Ovary (tissue), 9 donors: ENCODE data around the gene NBEAL2. TPM values are rescaled to one million over a fixed set of nuclear protein-coding genes. Genes with fewer than 3 reads are reported as not detected.

Experiments used
- DNase-seq, 5 donors: peaks; one replicate each; pipeline ENCODE4 v3.0.0-alpha.2; 2019 to 2020
- H3K27ac ChIP-seq, 2 donors: fragments of 200-600 bp; one replicate each; pipeline versions ENCODE4 v1.5.1 to v1.8.0; 2019 to 2022
- H3K27me3 ChIP-seq: fragments of 200-600 bp; one replicate; pipeline ENCODE4 v1.8.0; 2022
- H3K36me3 ChIP-seq: fragments of 200-600 bp; sonication (generic); one replicate; pipeline ENCODE4 v1.5.1; 2019
- H3K4me1 ChIP-seq: one replicate; pipeline ENCODE4 v1.8.1; 2013; ENCODE audit warnings: mild to moderate bottlenecking, moderate library complexity; ENCODE audit not compliant: insufficient read depth
- H3K4me3 ChIP-seq: fragments of 200-600 bp; sonication (generic); one replicate; pipeline ENCODE4 v1.5.1; 2017
- H3K9me3 ChIP-seq, 2 donors: fragments of 200-600 bp in 1 of 2; sonication (generic) in 1 of 2; one replicate each; pipeline versions ENCODE4 v1.5.1 to v1.8.1; 2013 to 2019; ENCODE audit warnings: mild to moderate bottlenecking in 1 of 2, moderate library complexity in 1 of 2
- CTCF ChIP-seq, 3 donors: fragments of 450-650 bp in 2 of 3; fragments of 200-600 bp in 1 of 3; IDR thresholded peaks; one replicate each; pipeline versions ENCODE4 v1.5.1 to v1.8.0; 2016 to 2022; ENCODE audit warnings: antibody characterized with exemption in 3 of 3, mild to moderate bottlenecking in 1 of 3
- EP300 ChIP-seq: sonication (generic); formaldehyde crosslinking; IDR thresholded peaks from one replicate; pipeline ENCODE4 v1.6.1; 2017; ENCODE audit warnings: antibody characterized with exemption
- POLR2A ChIP-seq: fragments of 450-650 bp; IDR thresholded peaks from one replicate; pipeline ENCODE4 v1.6.1; 2017; ENCODE audit warnings: antibody characterized with exemption, mild to moderate bottlenecking, moderate library complexity
- WGBS, 3 donors: extraction: QIAGEN DNeasy Blood & Tissue Kit in 1 of 3; methylation state at CpG; one replicate each; pipeline versions ENCODE4 v1.1.5 to v1.1.7; 2013 to 2017; 5-methylcytosine and 5-hydroxymethylcytosine counted together
- intact Hi-C, 4 donors: fragments of 100-400 bp; cut with DNase I; formaldehyde crosslinking; loops; one replicate each; pipeline versions ENCODE4 v1.11.0 to v1.15.1; 2022 to 2023
- polyA plus RNA-seq, 2 donors: library from polyadenylated mRNA; stranded (reverse); fragments of 200-250 nt in 1 of 2; fragments of 350-450 nt in 1 of 2; fragmentation: Illumina TruSeq in 1 of 2; extraction: RNeasy Lipid Tissue Mini Kit (QIAGEN cat#74804) in 1 of 2; gene quantifications; one replicate each; pipeline ENCODE4 v1.2.3, GENCODE V29; 2013 to 2014
- total RNA-seq, 7 donors: library from RNA; depleted of rRNA in 2 of 7; stranded (reverse); fragments of >200 nt in 2 of 7; fragmentation: NEBNext Ultra II Directional in 3 of 7; extraction: Animal tissue kit (Norgen Biotek cat#: 25700) in 3 of 7; gene quantifications; one replicate each; pipeline versions ENCODE4 v1.1.0 to v1.2.4, GENCODE V29; 2016 to 2023
- donor health status: DM: no; HTN: no; CAD: no; lungs with moderate emphysema.
- donor health status: DM: no; HTN: no; CAD: no.
- donor health status: Bipolar disorder and iron deficiency.
- donor health status: DM: yes; HTN: yes; CAD: no.
- donor health status: DM: no; HTN: no; CAD: no.
- donor health status: DM: yes; HTN: yes; CAD: no.

Gene NBEAL2
- total and polyA plus RNA-seq, 9 donors, result 3.4 to 19.1 (median 13.7) TPM

GRCh38 chr3:46988616-46989015 is 9.2 kb downstream of the NBEAL2 start:
- TF ChIP-seq EP300, result no peak
- H3K4me1 ChIP-seq, result no peaks in the 10 kb centered on the region
- no peak overlapping the region for H3K27ac ChIP-seq

GRCh38 chr3:46989146-46989810 is 9.8 kb downstream of the NBEAL2 start:
- DNase-seq, result no peak
- H3K4me1 ChIP-seq, result no peaks in the 10 kb centered on the region
- no peak for TF ChIP-seq CTCF (IDR thresholded peaks at IDR 0.05)
- TF ChIP-seq POLR2A, result no peak
- no peak for TF ChIP-seq EP300
- H3K4me3 ChIP-seq, result no peak overlapping the region
- 84 to 88% (median 88%) methylated on average over 17 of the region's 17 CpGs for whole genome bisulfite sequencing, 3 donors
- H3K27me3 ChIP-seq, result no peaks in the 10 kb centered on the region
- no peaks in the 10 kb centered on the region for H3K36me3 ChIP-seq
- no peaks in the 10 kb centered on the region for H3K9me3 ChIP-seq
- H3K27ac ChIP-seq, result no peak overlapping the region
- intact Hi-C loops, result no loop called here

More at GRCh38 chr3:46988616-46989015, 9.2 kb downstream of the NBEAL2 start:
- H3K4me3 ChIP-seq, result no peak overlapping the region
- H3K36me3 ChIP-seq, result no peaks in the 10 kb centered on the region
- no peaks in the 10 kb centered on the region for H3K9me3 ChIP-seq
- WGBS, 3 donors, result 79 to 84% (median 82%) methylated on average over 4 of the region's 4 CpGs
- H3K27me3 ChIP-seq, result no peaks in the 10 kb centered on the region
- intact Hi-C loops, result no loop called here
- no peak for DNase-seq

- WGBS, 3 donors, result 81 to 82% (median 82%) methylated on average over 11 of the region's 11 CpGs
- H3K4me3 ChIP-seq, result no peak overlapping the region
- no peaks in the 10 kb centered on the region for H3K27me3 ChIP-seq
- DNase-seq, result no peak
- no peak for TF ChIP-seq POLR2A
- no peak for TF ChIP-seq EP300
- intact Hi-C loops, result no loop called here
- H3K4me1 ChIP-seq, result no peaks in the 10 kb centered on the region
- no peaks in the 10 kb centered on the region for H3K36me3 ChIP-seq
- H3K27ac ChIP-seq, result no peak overlapping the region
- H3K9me3 ChIP-seq, result no peaks in the 10 kb centered on the region
These were observed 11.3 kb downstream of the NBEAL2 start for GRCh38 chr3:46990573-46991374.

GRCh38 chr3:46991406-46992165 is 12.1 kb downstream of the NBEAL2 start:
- H3K27ac ChIP-seq, result no peak overlapping the region
- H3K27me3 ChIP-seq, result no peaks in the 10 kb centered on the region
- no peaks in the 10 kb centered on the region for H3K36me3 ChIP-seq
- TF ChIP-seq EP300 (no peak), CTCF (IDR thresholded peaks at IDR 0.05) (no peak), POLR2A (no peak)
- H3K4me1 ChIP-seq, result no peaks in the 10 kb centered on the region
- intact Hi-C loops, result no loop called here
- H3K9me3 ChIP-seq, result no peaks in the 10 kb centered on the region
- WGBS, 3 donors, result 90 to 96% (median 91%) methylated on average over 13 to 16 of the region's 16 CpGs
- H3K4me3 ChIP-seq, result no peak overlapping the region
- DNase-seq, result no peak

DNA sequence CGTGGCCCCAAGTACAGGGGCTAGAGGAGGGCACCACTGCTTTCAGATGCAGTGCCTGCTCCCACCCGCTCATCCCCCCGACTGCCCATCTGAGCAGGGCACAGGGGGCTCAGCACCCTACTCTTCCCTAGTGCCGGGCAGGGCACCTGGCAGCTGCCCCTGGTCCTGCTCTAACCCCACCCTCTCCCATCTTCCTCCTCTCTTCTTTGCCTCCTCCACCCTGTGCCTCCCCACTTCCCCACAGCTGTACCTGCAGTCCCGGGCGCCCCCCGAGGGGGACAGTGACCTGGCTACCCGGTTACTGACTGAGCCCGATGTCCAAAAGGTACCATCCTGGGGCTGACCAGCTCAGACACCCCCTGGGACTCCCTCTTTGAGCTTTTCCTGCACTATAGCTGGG is 12.8 kb downstream of the NBEAL2 start:
- H3K36me3 ChIP-seq, result no peaks in the 10 kb centered on the region
- no peak overlapping the region for H3K27ac ChIP-seq
- no peaks in the 10 kb centered on the region for H3K4me1 ChIP-seq
- no peak overlapping the region for H3K4me3 ChIP-seq
- no peaks in the 10 kb centered on the region for H3K27me3 ChIP-seq
- intact Hi-C loops, result no loop called here
- WGBS, 3 donors, result 84 to 94% (median 87%) methylated on average over 9 of the region's 9 CpGs
- no peak for DNase-seq
- H3K9me3 ChIP-seq, result no peaks in the 10 kb centered on the region
- TF ChIP-seq EP300 (no peak), CTCF (IDR thresholded peaks at IDR 0.05) (no peak), POLR2A (no peak)
